ENCODE results near the gene IPO8.

GRCh38 chr12:30679241-30679640, 16.4 kb downstream of the IPO8 start:
- TF ChIP-seq REST (IDR thresholded peaks at IDR 0.05; ENCODE audit: insufficient read depth in 1 of 2, low read depth in 2 of 2, low read length in 2 of 2), result no peak
- no peak for TF ChIP-seq POLR2AphosphoS5 (IDR thresholded peaks at IDR 0.05; ENCODE audit: low read depth, low read length)
- TF ChIP-seq SIN3A (IDR thresholded peaks at IDR 0.05; ENCODE audit: borderline replicate concordance, insufficient read depth, low read length), result no peak
- TF ChIP-seq TAF1 (IDR thresholded peaks at IDR 0.05; ENCODE audit: borderline replicate concordance, insufficient read depth, low read length), result no peak

Data from PFSK-1 (cell line).